Erythroblast (primary cell): ENCODE measurements around the gene MTHFD1L.

Experiments
- GATA1 ChIP-seq: IDR thresholded peaks from 2 replicates; pipeline ENCODE4 v1.6.1; 2011; ENCODE audit warnings: low read depth, mild to moderate bottlenecking, control low read depth, low read length, moderate library complexity
- POLR2A ChIP-seq: IDR thresholded peaks from 2 replicates; pipeline ENCODE4 v1.6.1; 2011; ENCODE audit warnings: mild to moderate bottlenecking, low read length

GRCh38 chr6:151060766-151061531, 195.4 kb downstream of the MTHFD1L start:
- TF ChIP-seq POLR2A (no peak), GATA1 (no peak)
